T-helper 2 cell treated with Interferon-gamma antibody and Interleukin-4, amounts not matched to agents 100 ng/mL and 5 ng/mL, for 36 hours (primary cell): ENCODE results near the gene STH. TPM values are rescaled to one million over a fixed set of nuclear protein-coding genes. Genes with fewer than 3 reads are reported as not detected.

Experiments used
- intact Hi-C: fragments of 100-400 bp; cut with micrococcal nuclease; formaldehyde crosslinking; loops from one replicate; pipeline ENCODE4 v1.15.1; 2023
- total RNA-seq: library from RNA; stranded (reverse); gene quantifications from 2 replicates; pipeline ENCODE4 v1.2.3, GENCODE V29; 2022

The STH gene
- total RNA-seq, 1 donor from 2014 or later, result not detected

GRCh38 chr17:45984368-45984767, 14.7 kb upstream of the STH start:
- intact Hi-C loops, result no loop called here

GRCh38 chr17:45985447-45985846, 13.6 kb upstream of the STH start:
- intact Hi-C loops, result no loop called here

- intact Hi-C loops, result no loop called here
These were observed 13.0 kb upstream of the STH start for GRCh38 chr17:45986056-45986455.

- intact Hi-C loops, result no loop called here
These were observed 11.3 kb upstream of the STH start for GRCh38 chr17:45987706-45988105.

GRCh38 chr17:45989759-45990158, 9.3 kb upstream of the STH start:
- intact Hi-C loops, result no loop called here

- intact Hi-C loops, result no loop called here
These were observed 8.2 kb upstream of the STH start for GRCh38 chr17:45990886-45991285.

- intact Hi-C loops, result no loop called here
These were observed 7.7 kb upstream of the STH start for GRCh38 chr17:45991341-45991740.

GRCh38 chr17:45992175-45992574, 6.9 kb upstream of the STH start:
- intact Hi-C loops, result no loop called here

GRCh38 chr17:45992904-45993303, 6.1 kb upstream of the STH start:
- intact Hi-C loops, result no loop called here

- intact Hi-C loops, result no loop called here
These were observed 5.0 kb upstream of the STH start for GRCh38 chr17:45993962-45994627.

GRCh38 chr17:45994987-45995386, 4.1 kb upstream of the STH start:
- intact Hi-C loops, result no loop called here

- intact Hi-C loops, result no loop called here
These were observed 3.3 kb upstream of the STH start for GRCh38 chr17:45995627-45996270.

- intact Hi-C loops, result no loop called here
These were observed 2.6 kb upstream of the STH start for GRCh38 chr17:45996282-45996937.

GRCh38 chr17:45997166-45997565, 1.9 kb upstream of the STH start:
- intact Hi-C loops, result no loop called here

GRCh38 chr17:45997624-45998023, 1.4 kb upstream of the STH start:
- intact Hi-C loops, result no loop called here

- intact Hi-C loops, result no loop called here
These were observed 845 bp downstream of the STH start for GRCh38 chr17:45999900-46000290.

- intact Hi-C loops, result no loop called here
These were observed 1.2 kb downstream of the STH start for GRCh38 chr17:46000292-46000691.

- intact Hi-C loops, result no loop called here
These were observed 1.7 kb downstream of the STH start for GRCh38 chr17:46000757-46001156.

GRCh38 chr17:46001390-46002310, 2.6 kb downstream of the STH start:
- intact Hi-C loops, result loop anchor here (1.0 kb wide), 1 partner anchor 186 kb away; no protein-coding TSS in a partner anchor

GRCh38 chr17:46002311-46002972, 3.4 kb downstream of the STH start:
- intact Hi-C loops, result loop anchor here (1.0 kb wide), 1 partner anchor 185 kb away; no protein-coding TSS in a partner anchor

- intact Hi-C loops, result loop anchor here (1.0 kb wide), 1 partner anchor 184 kb away; no protein-coding TSS in a partner anchor
These were observed 3.9 kb downstream of the STH start for GRCh38 chr17:46002973-46003316.
